Caco-2 (cell line): ENCODE data around the gene FRMD4B. TPM values are rescaled to one million over a fixed set of nuclear protein-coding genes. Genes with fewer than 3 reads are reported as not detected.
"Not testable (repeated sequence)": the region's sequence is repeated elsewhere in the genome, so short reads cannot be mapped to it uniquely, and the experiment has no call there.

Source experiments
- BruUV-seq: library from RNA; stranded (reverse); fragments of 400-500 nt; replicated peaks from 2 replicates; lab custom pipeline; 2021; lab: Mats Ljungman, UMichigan
- CTCF ChIA-PET: fragments of 300-600 bp; sonication (Branson Sonifier 250); formaldehyde crosslinking; loops from one replicate; lab custom pipeline; 2022; ENCODE audit warnings: antibody characterized with exemption; lab: Charles Lee
- POLR2A ChIA-PET: fragments of 300-600 bp; sonication (Branson Sonifier 250); formaldehyde crosslinking; loops from one replicate; lab custom pipeline; 2022; ENCODE audit warnings: antibody characterized with exemption; lab: Charles Lee
- DNase-seq, 2 experiments: peaks; one replicate each; pipeline versions ENCODE4 v3.0.0 to v3.0.0-alpha.2; 2020 to 2022
- H3K27me3 ChIP-seq: replicated peaks from 2 replicates; pipeline ENCODE4 v1.6.0; 2011; ENCODE audit warnings: low read length; ENCODE audit not compliant: control insufficient read depth, insufficient read depth
- H3K36me3 ChIP-seq: 2 replicates; pipeline ENCODE4 v1.5.1; 2011; ENCODE audit warnings: low read length; ENCODE audit not compliant: control insufficient read depth, insufficient read depth
- H3K4me1 ChIP-seq: fragments of 250-450 bp; sonication (Bioruptor Pico); 2 replicates; pipeline ENCODE4 v1.5.1; 2020; ENCODE audit warnings: mild to moderate bottlenecking
- H3K4me3 ChIP-seq: 2 replicates; pipeline ENCODE4 v1.5.1; 2011; ENCODE audit warnings: low read depth, mild to moderate bottlenecking, control low read depth, low read length
- H3K9me3 ChIP-seq: fragments of 250-450 bp; sonication (Bioruptor Pico); 2 replicates; pipeline ENCODE4 v1.5.1; 2020; ENCODE audit warnings: mild to moderate bottlenecking, moderate library complexity
- H3K27ac Mint-ChIP-seq: one replicate; pipeline ENCODE4 v1.8.0; 2022; ENCODE audit warnings: mixed read lengths; ENCODE audit not compliant: unreplicated experiment
- H3K27me3 Mint-ChIP-seq: one replicate; pipeline ENCODE4 v1.8.0; 2022; ENCODE audit warnings: mixed read lengths; ENCODE audit not compliant: insufficient read depth, unreplicated experiment
- H3K36me3 Mint-ChIP-seq: one replicate; pipeline ENCODE4 v1.8.0; 2022; ENCODE audit warnings: mild to moderate bottlenecking, mixed read lengths; ENCODE audit not compliant: insufficient read depth, unreplicated experiment
- H3K4me1 Mint-ChIP-seq: one replicate; pipeline ENCODE4 v1.8.0; 2022; ENCODE audit warnings: low read depth, mixed read lengths; ENCODE audit not compliant: unreplicated experiment
- H3K4me3 Mint-ChIP-seq: one replicate; pipeline ENCODE4 v1.8.0; 2022; ENCODE audit warnings: mild to moderate bottlenecking, moderate library complexity, mixed read lengths; ENCODE audit not compliant: unreplicated experiment
- H3K9me3 Mint-ChIP-seq: one replicate; pipeline ENCODE4 v1.8.0; 2022; ENCODE audit warnings: mixed read lengths; ENCODE audit not compliant: unreplicated experiment
- intact Hi-C: fragments of 100-400 bp; cut with micrococcal nuclease; formaldehyde crosslinking; loops from one replicate; pipeline ENCODE4 v1.10.0; 2022; ENCODE audit not compliant: unreplicated experiment
- total RNA-seq: library from RNA; stranded (reverse); gene quantifications from 2 replicates; pipeline ENCODE4 v1.2.3, GENCODE V29; 2022
- TF ChIP-seq, protein P1 (sequence below), 2 experiments: fragments of 200-600 bp in 1 of 2; IDR thresholded peaks; 1 replicate in 1 of 2; 2 replicates in 1 of 2; pipeline versions ENCODE4 v1.5.1 to v1.8.0; 2011 to 2022; ENCODE audit warnings: antibody characterized with exemption in 1 of 2, control low read depth in 1 of 2, inconsistent platforms in 1 of 2, low read depth in 1 of 2, low read length in 1 of 2, mild to moderate bottlenecking in 1 of 2, moderate library complexity in 1 of 2; ENCODE audit not compliant: insufficient read depth in 1 of 2, severe bottlenecking in 1 of 2, unreplicated experiment in 1 of 2

FRMD4B gene
- total RNA-seq, 1 experiment from 2014 or later: 47.5 TPM

DNA sequence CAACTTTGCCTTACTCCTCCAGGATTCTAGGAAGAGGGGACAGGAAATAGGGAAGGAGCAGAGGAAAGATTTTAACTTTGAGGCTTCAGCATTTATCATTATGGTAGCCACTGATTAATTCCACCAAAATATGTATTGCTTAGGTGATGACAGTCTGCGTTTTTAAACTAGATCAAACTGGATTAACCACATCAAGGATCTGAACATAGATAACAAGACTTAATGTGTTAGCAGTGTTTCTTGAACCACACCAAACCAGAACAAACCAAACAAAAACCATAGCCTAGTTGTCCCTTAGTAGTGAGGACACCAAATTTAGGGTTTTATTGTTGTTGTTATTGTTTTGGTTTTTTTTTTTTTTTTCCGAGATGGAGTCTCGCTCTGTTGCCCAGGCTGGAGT, 150.0 kb downstream of the FRMD4B start:
- POLR2A ChIA-PET: no interaction called here
- no peak overlapping the region for H3K4me3 Mint-ChIP-seq
- intact Hi-C loops: no loop called here
- Histone ChIP-seq H3K4me1 (peaks cover 74% of the 10 kb centered on the region), H3K9me3 (no peaks in the 10 kb centered on the region), H3K4me3 (no peak overlapping the region), H3K36me3 (no peaks in the 10 kb centered on the region), H3K27me3 (no peaks in the 10 kb centered on the region)
- H3K9me3 Mint-ChIP-seq: no peaks in the 10 kb centered on the region
- BruUV-seq: no TSS peak
- no peak for DNase-seq
- H3K27me3 Mint-ChIP-seq: no peaks in the 10 kb centered on the region
- H3K4me1 Mint-ChIP-seq: peaks cover 7% of the 10 kb centered on the region
- no peak overlapping the region for H3K27ac Mint-ChIP-seq
- H3K36me3 Mint-ChIP-seq: peaks cover 84% of the 10 kb centered on the region
- CTCF ChIA-PET: interaction anchor here (2.2 kb wide), 1 partner anchor 70 kb away, joined by 7 read pairs; no protein-coding TSS in a partner anchor
- TF ChIP-seq, protein P1, sequence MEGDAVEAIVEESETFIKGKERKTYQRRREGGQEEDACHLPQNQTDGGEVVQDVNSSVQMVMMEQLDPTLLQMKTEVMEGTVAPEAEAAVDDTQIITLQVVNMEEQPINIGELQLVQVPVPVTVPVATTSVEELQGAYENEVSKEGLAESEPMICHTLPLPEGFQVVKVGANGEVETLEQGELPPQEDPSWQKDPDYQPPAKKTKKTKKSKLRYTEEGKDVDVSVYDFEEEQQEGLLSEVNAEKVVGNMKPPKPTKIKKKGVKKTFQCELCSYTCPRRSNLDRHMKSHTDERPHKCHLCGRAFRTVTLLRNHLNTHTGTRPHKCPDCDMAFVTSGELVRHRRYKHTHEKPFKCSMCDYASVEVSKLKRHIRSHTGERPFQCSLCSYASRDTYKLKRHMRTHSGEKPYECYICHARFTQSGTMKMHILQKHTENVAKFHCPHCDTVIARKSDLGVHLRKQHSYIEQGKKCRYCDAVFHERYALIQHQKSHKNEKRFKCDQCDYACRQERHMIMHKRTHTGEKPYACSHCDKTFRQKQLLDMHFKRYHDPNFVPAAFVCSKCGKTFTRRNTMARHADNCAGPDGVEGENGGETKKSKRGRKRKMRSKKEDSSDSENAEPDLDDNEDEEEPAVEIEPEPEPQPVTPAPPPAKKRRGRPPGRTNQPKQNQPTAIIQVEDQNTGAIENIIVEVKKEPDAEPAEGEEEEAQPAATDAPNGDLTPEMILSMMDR (IDR thresholded peaks at IDR 0.05; ENCODE audit: insufficient read depth in 1 of 2, low read depth in 1 of 2, low read length in 1 of 2, severe bottlenecking in 1 of 2, unreplicated experiment in 1 of 2): no peak

DNA sequence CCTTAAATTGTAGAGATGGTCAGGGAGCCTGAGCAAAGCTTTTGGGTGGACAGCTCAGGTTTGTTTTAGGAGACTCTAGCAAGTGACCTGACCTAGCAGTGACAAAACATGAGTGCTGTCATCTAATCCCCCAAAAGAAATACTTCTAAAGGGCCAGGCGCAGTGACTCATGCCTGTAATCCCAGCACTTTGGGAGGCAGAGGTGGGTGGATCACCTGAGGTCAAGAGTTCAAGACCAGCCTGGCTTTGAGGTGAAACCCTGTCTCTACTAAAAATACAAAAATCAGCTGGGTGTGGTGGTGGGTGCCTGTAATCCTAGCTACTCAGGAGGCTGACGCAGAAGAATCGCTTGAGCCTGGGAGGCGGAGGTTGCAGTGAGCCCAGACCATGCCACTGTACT, 150.7 kb downstream of the FRMD4B start:
- peak in 1 of 2 experiments; percentile 46 for DNase-seq
- intact Hi-C loops, H3K4me1 Mint-ChIP-seq, POLR2A ChIA-PET, H3K9me3 Mint-ChIP-seq, CTCF ChIA-PET, H3K27me3 ChIP-seq, H3K27ac Mint-ChIP-seq, H3K4me3 ChIP-seq, H3K9me3 ChIP-seq, H3K4me3 Mint-ChIP-seq, H3K27me3 Mint-ChIP-seq, H3K36me3 ChIP-seq, BruUV-seq: not testable (repeated sequence)
- H3K4me1 ChIP-seq: peaks cover 68% of the 10 kb centered on the region
- H3K36me3 Mint-ChIP-seq: peaks cover 84% of the 10 kb centered on the region

DNA sequence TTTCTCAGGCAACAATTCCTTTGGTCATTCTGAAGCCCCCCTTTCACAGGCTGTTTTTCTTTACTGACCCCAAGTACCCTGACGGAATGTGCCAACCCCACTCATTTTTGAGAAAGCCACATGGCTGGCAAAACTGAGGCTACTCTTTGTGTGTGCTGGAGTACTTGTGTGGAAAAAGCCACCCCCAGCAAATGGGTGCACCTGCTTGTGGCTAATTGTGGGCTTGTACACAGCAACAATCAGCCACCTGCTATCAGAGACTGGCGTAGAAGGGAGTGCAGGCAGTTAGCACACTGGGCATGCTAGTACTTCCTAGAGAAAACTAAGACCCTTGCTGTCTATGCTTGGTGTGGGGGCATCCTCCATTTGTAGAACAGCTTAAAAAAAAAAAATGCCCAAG, 153.4 kb downstream of the FRMD4B start:
- Histone ChIP-seq H3K36me3 (no peaks in the 10 kb centered on the region), H3K9me3 (no peaks in the 10 kb centered on the region), H3K4me1 (peaks cover 46% of the 10 kb centered on the region), H3K4me3 (no peak overlapping the region), H3K27me3 (no peaks in the 10 kb centered on the region)
- Mint-ChIP-seq H3K27ac (no peak overlapping the region), H3K27me3 (no peaks in the 10 kb centered on the region), H3K9me3 (no peaks in the 10 kb centered on the region), H3K4me1 (peaks cover 7% of the 10 kb centered on the region), H3K36me3 (peaks cover 71% of the 10 kb centered on the region), H3K4me3 (no peak overlapping the region)
- BruUV-seq: no TSS peak
- ChIA-PET CTCF (interaction anchor here (1.0 kb wide), 1 partner anchor 74 kb away, joined by 3 read pairs; no protein-coding TSS in a partner anchor), POLR2A (no interaction called here)
- TF ChIP-seq, protein P1 (IDR thresholded peaks at IDR 0.05; ENCODE audit: insufficient read depth in 1 of 2, low read depth in 1 of 2, low read length in 1 of 2, severe bottlenecking in 1 of 2, unreplicated experiment in 1 of 2): no peak
- DNase-seq: no peak
- intact Hi-C loops: loop anchor here (1.0 kb wide), 1 partner anchor 8 kb away; no protein-coding TSS in a partner anchor
